Body of pancreas (tissue), 4 donors: Measurements from ENCODE around the gene KRTAP5-8.

Experiments
- CTCF ChIP-seq, 7 experiments: fragments of 450-650 bp in 4 of 7; fragments of 200-600 bp in 3 of 7; sonication (generic) in 3 of 7; IDR thresholded peaks; one replicate each; pipeline ENCODE4 v1.5.1; 2016 to 2019; ENCODE audit warnings: antibody characterized with exemption in 7 of 7
- POLR2A ChIP-seq, 3 donors: fragments of 450-650 bp; IDR thresholded peaks; one replicate each; pipeline ENCODE4 v1.6.1; 2016; ENCODE audit warnings: antibody characterized with exemption in 3 of 3, mild to moderate bottlenecking in 2 of 3

GRCh38 chr11:71491531-71491930 is 46.3 kb upstream of the KRTAP5-8 start:
- TF ChIP-seq CTCF (IDR thresholded peaks at IDR 0.05) (no peak), POLR2A (IDR thresholded peaks at IDR 0.05) (no peak)
